Measurements from ENCODE around the gene PRPSAP1.
A peak's percentile ranks its signal among the peaks of the same experiment; 100 is the strongest.

The PRPSAP1 gene

GRCh38 chr17:76260669-76261068 is 93.0 kb downstream of the PRPSAP1 start:
- Mint-ChIP-seq H3K4me1 (ENCODE audit: low read depth) (peaks cover 41% of the 10 kb centered on the region), H3K4me3 (no peak overlapping the region)

DNA sequence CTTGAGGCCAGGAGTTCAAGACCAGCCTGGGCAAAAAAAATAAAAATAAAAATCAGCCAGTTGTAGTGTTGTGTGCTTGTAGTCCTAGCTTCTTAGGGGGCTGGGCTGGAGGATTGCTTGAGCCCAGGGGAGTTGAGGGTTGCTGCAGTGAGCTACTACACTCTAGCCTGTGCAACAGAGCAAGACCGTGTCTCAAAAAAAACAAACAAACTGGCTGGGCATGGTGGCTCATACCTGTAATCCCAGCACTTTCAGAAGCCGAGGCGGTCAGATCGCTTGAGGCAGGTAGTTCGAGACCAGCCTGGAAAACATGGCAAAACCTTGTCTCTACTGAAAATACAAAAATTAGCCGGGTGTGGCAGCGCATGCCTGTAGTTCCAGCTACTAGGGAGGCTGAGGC is 93.5 kb downstream of the PRPSAP1 start:
- Mint-ChIP-seq H3K36me3 (ENCODE audit: low read depth) (peaks cover 3% of the 10 kb centered on the region), H3K4me1 (ENCODE audit: low read depth) (peaks cover 46% of the 10 kb centered on the region), H3K4me3 (no peak overlapping the region), H3K27me3 (ENCODE audit: low read depth) (no peaks in the 10 kb centered on the region), H3K27ac (no peak overlapping the region), H3K9me3 (peaks cover 7% of the 10 kb centered on the region)
- DNase-seq (ENCODE audit: low spot score): no peak

More at GRCh38 chr17:76260669-76261068, 93.0 kb downstream of the PRPSAP1 start:
- Mint-ChIP-seq H3K27me3 (ENCODE audit: low read depth) (no peaks in the 10 kb centered on the region), H3K36me3 (ENCODE audit: low read depth) (peaks cover 3% of the 10 kb centered on the region), H3K9me3 (peaks cover 7% of the 10 kb centered on the region), H3K27ac (peak overlapping the region; percentile 72)
- no peak for DNase-seq (ENCODE audit: low spot score)

All from T-helper 2 cell treated with Interferon-gamma antibody and Interleukin-4, amounts not matched to agents 5 μg/mL and 100 μg/mL, for 36 hours (primary cell).